Fibroblast of peridontal ligament (primary cell): ENCODE results near the gene MAP1B.

Source experiments
- DNase-seq: peaks from one replicate; pipeline ENCODE4 v3.0.0-alpha.2; 2010; ENCODE audit errors: extremely low read depth

The MAP1B gene

DNA sequence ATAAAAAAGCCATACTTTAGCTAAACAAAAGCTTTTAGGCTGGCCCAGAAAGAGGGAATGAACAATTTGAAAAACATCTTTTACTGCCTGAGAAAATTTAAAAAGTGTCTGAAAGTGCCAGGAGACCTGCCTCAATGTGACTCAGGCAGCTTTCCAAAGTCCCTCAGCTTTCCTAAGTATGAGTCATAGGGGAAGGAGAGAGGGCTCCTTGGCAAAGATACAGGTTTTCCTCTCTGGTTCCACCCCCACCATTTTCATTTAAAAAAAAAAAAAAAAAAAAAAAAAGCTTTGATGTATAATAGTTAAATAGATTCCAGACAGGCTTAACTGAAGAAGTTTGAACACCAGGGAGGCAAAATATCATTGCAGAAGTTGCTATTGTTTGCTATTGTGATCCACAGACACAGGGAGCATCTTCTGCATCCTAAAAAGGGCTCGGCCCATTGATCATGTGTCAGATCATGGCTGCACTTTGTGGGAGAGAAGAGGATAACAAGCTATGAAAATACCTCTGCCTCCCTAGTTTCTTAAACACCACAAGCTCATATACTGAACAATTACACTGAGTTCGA, 141.2 kb downstream of the MAP1B start:
- DNase-seq, result peak; percentile 93

DNA sequence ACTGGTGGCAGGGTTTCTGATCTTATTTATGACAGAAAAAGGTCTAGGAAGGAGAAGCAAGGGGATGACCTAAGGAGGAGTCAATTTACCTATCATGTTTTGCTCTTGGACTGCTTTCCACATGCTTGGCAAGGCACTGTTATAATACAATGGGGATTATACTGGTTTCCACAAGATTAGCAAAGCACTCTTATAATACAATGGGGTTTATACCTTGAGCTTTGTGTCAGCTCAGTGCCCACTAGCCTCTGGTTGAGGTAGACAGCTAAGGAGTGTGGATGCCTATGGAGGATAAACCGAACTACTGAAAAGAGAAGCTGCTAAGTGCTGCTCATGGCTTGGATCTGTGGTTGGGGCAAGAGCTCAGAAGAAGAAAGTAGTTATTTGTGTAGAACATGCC, 144.1 kb downstream of the MAP1B start:
- no peak for DNase-seq

GRCh38 chr5:72252008-72252407, 144.7 kb downstream of the MAP1B start:
- peak; percentile 57 for DNase-seq

DNA sequence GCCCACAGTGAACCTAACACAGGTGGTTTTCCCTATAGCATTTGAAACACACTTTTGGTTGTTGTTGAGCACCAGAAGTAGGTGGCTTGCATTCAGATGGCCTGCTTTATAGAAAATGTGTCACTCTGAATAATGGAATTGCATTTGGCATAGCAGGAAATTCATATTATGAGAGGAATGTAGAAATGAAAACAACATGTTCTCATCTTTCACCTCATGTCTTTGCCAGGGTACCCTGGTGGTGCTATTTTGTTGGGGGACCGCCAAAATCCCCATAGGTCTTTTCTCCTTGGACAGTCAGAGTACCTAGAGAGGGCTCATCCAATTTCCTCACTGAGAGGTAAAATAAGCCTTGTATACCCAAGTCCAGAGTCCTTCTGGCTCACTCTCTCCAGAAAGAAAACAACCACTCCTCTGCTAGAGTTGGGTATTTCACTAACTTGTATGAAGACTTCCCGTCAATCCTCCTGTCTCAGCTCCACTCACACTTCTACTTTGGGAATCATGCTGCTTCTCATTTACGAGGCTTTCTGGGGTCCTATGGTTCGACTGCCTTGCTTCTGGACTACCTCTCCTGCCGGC, 145.4 kb downstream of the MAP1B start:
- peak; percentile 48 for DNase-seq

DNA sequence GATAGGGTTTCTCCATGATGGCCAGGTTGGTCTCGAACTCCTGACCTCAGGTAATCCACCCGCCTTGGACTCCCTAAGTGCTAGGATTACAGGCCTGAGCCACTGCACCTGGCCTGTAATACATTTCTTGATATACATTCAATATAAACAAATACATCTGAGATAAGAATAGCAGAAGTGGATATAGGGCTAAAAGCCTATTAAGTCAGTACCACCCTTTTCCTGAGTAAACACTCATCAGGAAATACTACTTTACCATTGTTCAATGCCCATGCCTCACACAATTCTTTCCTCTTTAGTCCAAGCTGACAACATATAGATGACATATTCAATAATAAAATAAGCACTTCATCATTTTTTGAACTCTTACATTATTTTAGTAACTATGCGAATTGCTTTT, 148.0 kb downstream of the MAP1B start:
- no peak for DNase-seq

DNA sequence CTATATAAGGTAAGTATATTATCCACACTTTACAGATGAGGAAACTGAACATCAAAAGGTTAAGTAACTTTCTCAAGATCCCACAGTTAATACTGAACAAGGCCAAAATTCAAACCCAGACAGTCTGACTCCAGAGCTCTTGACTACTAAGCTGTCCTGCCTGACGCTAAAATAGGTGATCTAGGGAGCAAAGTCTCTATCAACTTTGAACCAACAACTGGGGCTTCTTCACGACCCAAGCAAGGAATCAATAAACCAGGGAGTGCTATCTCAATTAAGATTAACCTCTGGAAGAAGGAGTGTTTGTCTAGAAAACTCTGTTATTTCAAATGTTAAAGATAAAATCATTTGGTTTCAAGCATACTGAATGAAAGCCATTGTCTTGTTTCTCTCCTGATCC, 148.4 kb downstream of the MAP1B start:
- no peak for DNase-seq

- peak; percentile 27 for DNase-seq
Measured at GRCh38 chr5:72256536-72256935, 149.3 kb downstream of the MAP1B start.
